ENCODE results near the gene STK39.

- no peak for TF ChIP-seq CTCF (optimal IDR thresholded peaks at IDR 0.05 in 1 of 3, IDR thresholded peaks at IDR 0.05 in 1 of 3, conservative IDR thresholded peaks at IDR 0.05 in 1 of 3; ENCODE audit: extremely low read depth in 1 of 3, insufficient read depth in 2 of 3, low read length in 3 of 3)
- no peak for TF ChIP-seq EZH2 (IDR thresholded peaks at IDR 0.05; ENCODE audit: low read length)
These were observed 55.2 kb downstream of the STK39 start for GRCh38 chr2:168191955-168192785.
